Lower leg skin (tissue), 4 donors: ENCODE measurements around the gene POC1B. TPM values are rescaled to one million over a fixed set of nuclear protein-coding genes. Genes with fewer than 3 reads are reported as not detected.
A peak's percentile ranks its signal among the peaks of the same experiment; 100 is the strongest.

Experiments
- DNase-seq, 2 donors: peaks; one replicate each; pipeline ENCODE4 v3.0.0-alpha.2; 2019; ENCODE audit warnings: low spot score in 2 of 2
- H3K4me3 ChIP-seq: fragments of 200-600 bp; sonication (generic); 2 replicates; pipeline ENCODE4 v1.5.1; 2017; ENCODE audit warnings: mild to moderate bottlenecking, low read depth; ENCODE audit not compliant: poor library complexity, severe bottlenecking
- CTCF ChIP-seq, 3 donors: fragments of 450-650 bp; IDR thresholded peaks; one replicate each; pipeline ENCODE4 v1.5.1; 2016; ENCODE audit warnings: antibody characterized with exemption in 3 of 3, mild to moderate bottlenecking in 3 of 3, moderate library complexity in 2 of 3
- POLR2A ChIP-seq, 2 donors: fragments of 450-650 bp; IDR thresholded peaks; one replicate each; pipeline ENCODE4 v1.6.1; 2016 to 2017; ENCODE audit warnings: antibody characterized with exemption in 2 of 2, mild to moderate bottlenecking in 1 of 2, moderate library complexity in 1 of 2
- WGBS, 2 donors: methylation state at CpG; one replicate each; pipeline ENCODE4 v1.1.5; 2018; 5-methylcytosine and 5-hydroxymethylcytosine counted together
- intact Hi-C: fragments of 100-400 bp; cut with DNase I; formaldehyde crosslinking; loops from one replicate; pipeline ENCODE4 v1.15.0; 2023; ENCODE audit warnings: low total_unique reads
- total RNA-seq, 4 donors: library from RNA; depleted of rRNA; stranded (reverse); fragments of >200 nt; gene quantifications; one replicate each; pipeline ENCODE4 v1.1.0, GENCODE V29; 2016

Gene POC1B
- total RNA-seq, 4 donors from 2014 or later = 10.5 to 15.9 (median 14.7) TPM

- DNase-seq = no peak
- 95 to 100% methylated on average over 2 of the region's 2 CpGs for WGBS, 2 donors
- intact Hi-C loops = no loop called here
- TF ChIP-seq CTCF (IDR thresholded peaks at IDR 0.05) (no peak), POLR2A (IDR thresholded peaks at IDR 0.05) (no peak)
- no peak overlapping the region for H3K4me3 ChIP-seq
Measured at GRCh38 chr12:89376844-89377243, 149.0 kb downstream of the POC1B start.

- intact Hi-C loops = no loop called here
- TF ChIP-seq CTCF (IDR thresholded peaks at IDR 0.05) (no peak), POLR2A (IDR thresholded peaks at IDR 0.05) (no peak)
- no peak overlapping the region for H3K4me3 ChIP-seq
- WGBS, 2 donors = 41 to 57% methylated on average over 1 of the region's 1 CpG
- no peak for DNase-seq
Measured at GRCh38 chr12:89376202-89376529, 149.7 kb downstream of the POC1B start.

- TF ChIP-seq POLR2A (IDR thresholded peaks at IDR 0.05) (no peak), CTCF (IDR thresholded peaks at IDR 0.05) (no peak)
- WGBS, 2 donors = 7 to 12% methylated on average over 2 of the region's 2 CpGs
- intact Hi-C loops = no loop called here
- no peak overlapping the region for H3K4me3 ChIP-seq
- peak in 1 of 2 donors; percentile 44 for DNase-seq
Measured at GRCh38 chr12:89373763-89374572, 151.9 kb downstream of the POC1B start.

- intact Hi-C loops = no loop called here
- H3K4me3 ChIP-seq = no peak overlapping the region
- TF ChIP-seq CTCF (IDR thresholded peaks at IDR 0.05) = no peak
- no peak for TF ChIP-seq POLR2A (IDR thresholded peaks at IDR 0.05)
- DNase-seq = no peak
- 63 to 67% methylated on average over 6 of the region's 6 CpGs for WGBS, 2 donors
Measured at GRCh38 chr12:89372584-89373370, 153.1 kb downstream of the POC1B start.

- intact Hi-C loops = no loop called here
- DNase-seq = no peak
- no peak overlapping the region for H3K4me3 ChIP-seq
- WGBS, 2 donors = 47 to 57% methylated on average over 7 of the region's 7 CpGs
- TF ChIP-seq CTCF (IDR thresholded peaks at IDR 0.05) (no peak), POLR2A (IDR thresholded peaks at IDR 0.05) (no peak)
Measured at GRCh38 chr12:89370850-89371249, 155.0 kb downstream of the POC1B start.
